ENCODE results near the gene RFTN1.

Gene RFTN1

DNA sequence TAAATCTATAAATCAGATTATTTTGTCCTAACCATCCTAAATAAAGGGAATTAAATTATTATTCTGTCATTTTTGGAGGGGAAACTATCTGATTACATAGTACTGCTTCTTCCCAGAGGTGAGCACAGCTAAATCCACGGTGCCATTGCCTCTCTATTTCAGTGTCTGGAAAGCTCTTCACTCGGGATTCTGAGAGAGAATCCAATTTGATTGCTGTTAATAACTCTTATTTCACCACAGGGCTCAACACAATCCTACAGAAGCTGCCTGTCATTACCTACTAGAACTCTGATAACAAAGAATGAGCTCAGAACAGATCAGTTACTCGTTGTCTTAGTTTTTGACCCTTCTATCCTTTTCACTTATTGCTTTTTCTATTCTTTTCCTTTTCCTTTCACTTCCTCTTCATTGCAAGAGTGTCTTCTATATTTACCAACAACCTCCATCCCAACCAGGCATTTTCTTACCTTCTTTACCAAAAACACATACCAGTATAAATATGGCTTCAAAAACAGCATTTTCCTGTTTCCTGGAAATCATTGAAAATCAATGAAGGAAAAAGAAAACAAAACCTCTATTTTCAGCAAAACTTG lies 218.1 kb downstream of the RFTN1 start:
- Mint-ChIP-seq H3K4me3 (no peak overlapping the region), H3K4me1 (ENCODE audit: low read depth) (peaks cover 18% of the 10 kb centered on the region), H3K27me3 (no peaks in the 10 kb centered on the region), H3K27ac (no peak overlapping the region), H3K9me3 (peaks cover 7% of the 10 kb centered on the region), H3K36me3 (ENCODE audit: low read depth) (peaks cover 49% of the 10 kb centered on the region)
- intact Hi-C loops (cut with micrococcal nuclease), result no loop called here

DNA sequence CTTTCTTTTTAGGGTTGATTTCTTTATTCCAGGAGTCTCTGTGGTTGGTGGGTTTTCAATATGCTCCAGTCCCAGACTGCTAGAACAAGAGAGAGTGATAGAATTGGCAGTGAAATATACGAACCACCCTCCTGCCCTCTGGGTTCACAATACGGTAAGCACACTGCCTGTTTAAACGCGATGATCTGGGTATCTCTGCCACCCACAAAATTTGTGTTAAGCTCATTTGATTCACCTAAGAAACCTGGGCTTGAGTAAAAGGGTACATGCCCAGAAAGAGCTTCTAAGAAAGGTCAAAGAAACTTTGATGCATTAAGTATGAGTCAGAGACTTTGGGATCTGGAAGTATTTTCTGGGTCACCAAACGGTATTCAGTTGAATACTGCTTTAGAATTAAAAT lies 218.7 kb downstream of the RFTN1 start:
- Mint-ChIP-seq H3K27me3 (no peaks in the 10 kb centered on the region), H3K36me3 (ENCODE audit: low read depth) (peaks cover 50% of the 10 kb centered on the region), H3K4me3 (no peak overlapping the region), H3K9me3 (peaks cover 7% of the 10 kb centered on the region), H3K4me1 (ENCODE audit: low read depth) (peaks cover 18% of the 10 kb centered on the region), H3K27ac (no peak overlapping the region)
- intact Hi-C loops (cut with micrococcal nuclease), result no loop called here

DNA sequence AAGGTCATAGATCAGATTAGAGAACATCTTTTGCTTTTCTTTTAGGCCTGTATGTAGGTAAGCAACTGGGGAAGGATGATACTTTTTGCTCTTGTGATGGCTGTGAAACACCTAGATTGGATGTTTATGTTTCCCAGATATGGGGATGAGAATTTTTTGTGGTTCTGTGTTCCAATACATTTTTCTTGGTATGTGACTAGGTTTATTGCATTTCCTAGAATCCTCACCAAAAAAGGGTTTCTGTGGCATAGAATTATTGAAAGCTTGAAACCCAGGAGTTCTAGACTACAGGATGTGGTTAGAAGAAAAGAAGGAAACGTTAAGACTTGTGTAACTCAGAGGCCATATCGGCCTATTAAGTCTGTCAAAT lies 222.7 kb downstream of the RFTN1 start:
- H3K27me3 Mint-ChIP-seq, result no peaks in the 10 kb centered on the region
- peaks cover 7% of the 10 kb centered on the region for H3K9me3 Mint-ChIP-seq
- H3K4me3 Mint-ChIP-seq, result no peak overlapping the region
- peak overlapping the region; percentile 52 for H3K27ac Mint-ChIP-seq
- peaks cover 28% of the 10 kb centered on the region for H3K4me1 Mint-ChIP-seq (ENCODE audit: low read depth)
- intact Hi-C loops (cut with micrococcal nuclease), result loop anchor here (1.0 kb wide), 1 partner anchor 259 kb away; no protein-coding TSS in a partner anchor
- peaks cover 30% of the 10 kb centered on the region for H3K36me3 Mint-ChIP-seq (ENCODE audit: low read depth)

DNA sequence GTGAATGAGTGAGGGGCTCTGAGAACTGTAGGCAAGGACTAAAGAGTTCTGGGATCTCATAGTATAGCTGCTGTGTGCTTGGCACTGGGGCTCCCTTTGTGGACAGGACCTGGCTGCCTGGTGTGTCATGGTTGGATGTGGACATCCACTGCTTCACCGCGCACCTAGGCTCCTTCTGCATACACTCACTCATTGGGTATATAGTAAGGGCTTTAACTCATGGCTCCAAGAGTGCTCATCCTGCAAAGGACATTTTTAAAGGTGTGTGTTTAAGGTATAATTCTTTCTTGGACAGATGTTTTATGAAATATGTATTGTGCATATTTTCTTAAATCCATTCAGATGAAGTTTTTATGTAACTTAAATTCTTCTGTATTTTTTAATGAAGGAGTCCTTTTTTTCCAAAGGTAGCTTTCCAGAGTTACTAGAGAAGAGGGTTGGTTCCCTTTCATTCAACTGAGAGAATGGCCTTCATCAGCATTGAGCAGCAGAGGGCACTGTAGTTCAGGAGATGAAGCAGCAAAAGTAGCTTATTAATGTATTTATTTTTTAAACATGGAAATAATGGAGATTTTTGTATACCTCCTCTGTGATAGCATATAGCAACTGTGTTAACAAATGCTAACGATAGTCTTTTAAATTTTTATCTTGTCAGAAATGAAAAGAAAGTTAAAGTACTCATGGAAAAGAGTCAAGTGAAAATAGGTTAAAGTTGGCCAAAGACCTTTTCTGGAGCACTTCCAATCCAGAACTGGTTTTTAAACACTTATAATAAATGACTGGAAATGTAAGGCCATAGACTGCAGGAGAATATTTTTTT lies 223.3 kb downstream of the RFTN1 start:
- H3K4me1 Mint-ChIP-seq (ENCODE audit: low read depth), result peaks cover 22% of the 10 kb centered on the region
- peaks cover 26% of the 10 kb centered on the region for H3K36me3 Mint-ChIP-seq (ENCODE audit: low read depth)
- intact Hi-C loops (cut with micrococcal nuclease), result loop anchor here (1.0 kb wide), 1 partner anchor 260 kb away; no protein-coding TSS in a partner anchor
- H3K27me3 Mint-ChIP-seq, result no peaks in the 10 kb centered on the region
- H3K9me3 Mint-ChIP-seq, result peaks cover 7% of the 10 kb centered on the region
- peak overlapping the region; percentile 52 for H3K27ac Mint-ChIP-seq
- no peak overlapping the region for H3K4me3 Mint-ChIP-seq

DNA sequence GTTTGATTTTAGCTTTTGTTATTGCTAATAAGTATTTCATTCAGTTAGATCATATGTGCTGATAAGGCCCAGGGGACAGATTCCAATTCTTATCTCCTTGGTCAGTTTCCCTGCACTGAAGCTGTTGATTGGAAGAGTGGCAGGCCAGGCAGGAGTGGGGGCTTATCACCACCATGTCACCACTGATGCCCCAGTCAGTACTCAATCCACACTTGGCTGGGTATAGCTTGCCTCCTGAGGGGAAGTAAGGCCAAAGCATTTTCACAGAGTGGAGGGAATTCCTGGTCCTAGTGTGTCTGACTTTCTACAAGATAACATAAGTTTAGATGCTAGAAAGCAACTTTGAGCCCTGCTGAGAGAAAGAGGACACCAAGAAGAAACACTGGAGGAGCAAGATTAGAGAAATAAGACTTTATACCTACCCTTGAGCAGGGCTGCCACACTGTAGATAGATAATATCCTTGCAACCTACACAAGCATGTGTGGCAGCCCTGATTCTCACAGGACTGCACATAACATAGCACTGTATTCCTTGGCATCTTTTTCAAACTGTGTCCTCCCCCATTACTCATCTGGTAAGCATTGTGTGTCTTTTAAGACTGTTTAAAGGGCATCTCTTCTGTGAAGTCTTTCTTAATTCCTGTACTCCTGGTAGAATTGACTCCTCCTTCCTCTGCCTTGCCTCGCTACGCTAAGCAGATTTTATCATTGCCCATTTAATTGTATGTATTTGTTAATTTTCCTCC lies 224.2 kb downstream of the RFTN1 start:
- Mint-ChIP-seq H3K27me3 (no peaks in the 10 kb centered on the region), H3K36me3 (ENCODE audit: low read depth) (peaks cover 33% of the 10 kb centered on the region), H3K4me3 (no peak overlapping the region), H3K4me1 (ENCODE audit: low read depth) (peaks cover 22% of the 10 kb centered on the region), H3K27ac (no peak overlapping the region), H3K9me3 (peaks cover 7% of the 10 kb centered on the region)
- intact Hi-C loops (cut with micrococcal nuclease), result loop anchor here (10.0 kb wide), 1 partner anchor 945 kb away; no protein-coding TSS in a partner anchor

DNA sequence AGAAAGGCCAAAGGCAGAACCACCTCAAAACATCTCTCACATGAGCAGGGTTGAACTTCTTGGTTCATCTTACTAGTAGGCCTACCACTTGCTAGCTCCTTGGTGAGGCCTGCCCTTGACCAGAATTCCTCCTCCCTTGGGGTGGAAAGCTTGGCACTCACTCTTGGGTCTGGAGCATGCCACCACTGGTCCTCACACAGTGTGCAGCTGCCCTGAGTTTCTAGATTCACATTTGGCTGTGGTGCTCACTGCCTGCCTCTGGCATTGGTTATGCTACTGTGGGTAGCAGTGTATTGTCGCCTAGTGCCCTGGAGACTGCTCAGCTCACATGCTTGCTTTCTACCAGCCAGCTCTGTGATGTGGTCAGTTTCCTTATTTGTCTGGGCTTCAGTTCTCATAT lies 224.8 kb downstream of the RFTN1 start:
- H3K9me3 Mint-ChIP-seq, result peaks cover 3% of the 10 kb centered on the region

DNA sequence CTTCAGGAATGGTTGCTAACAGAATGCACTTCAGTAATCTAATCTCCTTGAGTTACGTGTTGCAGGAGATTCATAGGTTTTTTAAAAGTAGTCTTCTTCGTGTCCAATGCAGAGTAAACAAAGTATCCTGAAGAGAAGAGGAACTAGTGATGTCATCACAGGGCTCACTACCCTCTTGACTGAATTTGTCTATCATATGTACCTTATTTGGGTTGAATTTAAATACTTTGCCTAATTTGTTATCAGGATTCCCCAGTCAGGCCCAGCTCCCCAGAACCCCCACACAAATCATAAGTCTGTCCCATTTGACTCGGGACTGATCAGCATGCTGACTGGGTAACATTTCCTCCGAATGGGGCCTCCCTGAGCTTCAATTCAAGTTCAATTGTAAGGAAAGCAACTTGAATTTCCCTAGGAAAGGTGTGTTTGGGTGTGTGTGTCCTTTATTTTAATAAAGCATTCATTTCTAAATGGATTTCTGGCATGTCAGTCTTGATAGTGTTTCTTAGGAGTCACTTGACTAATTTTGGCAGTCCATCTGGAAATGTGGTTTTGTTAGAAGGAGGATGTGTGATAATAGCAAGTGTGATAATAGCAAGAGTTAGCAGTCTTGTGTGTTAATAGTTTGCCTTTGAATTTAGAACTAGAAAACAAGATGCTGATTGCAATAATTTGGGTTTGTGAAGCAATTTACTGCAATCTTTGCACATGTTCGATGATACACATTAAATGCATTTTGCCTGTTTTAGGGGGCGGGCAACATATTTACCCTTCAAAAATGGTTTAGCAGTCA lies 226.6 kb downstream of the RFTN1 start:
- Mint-ChIP-seq H3K27me3 (no peaks in the 10 kb centered on the region), H3K9me3 (no peaks in the 10 kb centered on the region), H3K36me3 (ENCODE audit: low read depth) (peaks cover 42% of the 10 kb centered on the region), H3K27ac (peak overlapping the region; percentile 29), H3K4me3 (no peak overlapping the region), H3K4me1 (ENCODE audit: low read depth) (peaks cover 22% of the 10 kb centered on the region)
- intact Hi-C loops (cut with micrococcal nuclease), result loop anchor here (10.0 kb wide), 1 partner anchor 948 kb away; no protein-coding TSS in a partner anchor

More for the DNA sequence above, 224.8 kb downstream of the RFTN1 start:
- Mint-ChIP-seq H3K27me3 (no peaks in the 10 kb centered on the region), H3K4me1 (ENCODE audit: low read depth) (peaks cover 22% of the 10 kb centered on the region), H3K36me3 (ENCODE audit: low read depth) (peaks cover 30% of the 10 kb centered on the region), H3K4me3 (no peak overlapping the region), H3K27ac (no peak overlapping the region)
- intact Hi-C loops (cut with micrococcal nuclease), result loop anchor here (10.0 kb wide), 1 partner anchor 946 kb away; no protein-coding TSS in a partner anchor

DNA sequence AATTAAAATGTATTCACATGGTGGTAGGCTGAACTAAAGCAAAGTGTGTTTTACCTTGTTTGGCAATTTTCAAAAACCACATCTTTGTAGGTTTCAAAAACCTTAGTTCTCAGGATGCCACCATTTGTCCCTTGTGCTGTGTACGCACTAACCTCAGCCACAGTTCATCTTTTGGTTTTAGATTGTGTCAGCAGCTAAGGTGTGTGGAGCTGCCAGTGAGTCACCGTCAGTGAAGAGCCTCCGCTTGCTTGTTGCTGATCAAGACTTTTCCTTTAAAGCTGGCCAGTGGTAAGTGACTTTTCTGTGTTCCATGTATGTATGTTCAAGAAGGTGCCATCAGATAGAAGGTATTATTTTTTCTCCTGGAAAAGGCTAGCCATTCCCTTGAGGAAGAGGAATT lies 227.3 kb downstream of the RFTN1 start:
- Mint-ChIP-seq H3K27me3 (no peaks in the 10 kb centered on the region), H3K4me1 (ENCODE audit: low read depth) (peaks cover 18% of the 10 kb centered on the region), H3K36me3 (ENCODE audit: low read depth) (peaks cover 43% of the 10 kb centered on the region), H3K27ac (no peak overlapping the region), H3K9me3 (no peaks in the 10 kb centered on the region), H3K4me3 (no peak overlapping the region)
- intact Hi-C loops (cut with micrococcal nuclease), result loop anchor here (10.0 kb wide), 1 partner anchor 949 kb away; no protein-coding TSS in a partner anchor

DNA sequence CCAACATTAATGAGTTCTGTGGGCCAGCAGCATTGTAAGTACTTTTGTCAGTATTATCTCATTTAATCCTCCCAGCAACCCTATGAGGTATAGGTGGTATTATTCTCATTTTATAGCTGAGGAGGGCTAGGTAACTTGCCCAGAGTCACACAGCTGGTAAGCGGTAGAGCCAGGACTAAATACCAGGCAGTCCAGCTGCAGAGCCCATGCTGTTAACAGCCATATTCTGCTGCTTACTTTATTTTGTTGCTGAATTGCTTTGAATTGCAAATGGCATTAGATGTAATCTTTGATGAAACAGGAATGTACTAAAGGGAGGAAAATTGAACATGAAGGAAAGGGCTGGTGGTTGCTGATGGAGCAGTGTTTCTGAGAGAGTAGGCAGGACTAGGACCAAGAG lies 228.9 kb downstream of the RFTN1 start:
- Mint-ChIP-seq H3K27ac (no peak overlapping the region), H3K27me3 (no peaks in the 10 kb centered on the region), H3K36me3 (ENCODE audit: low read depth) (peaks cover 39% of the 10 kb centered on the region), H3K4me1 (ENCODE audit: low read depth) (peaks cover 11% of the 10 kb centered on the region), H3K9me3 (no peaks in the 10 kb centered on the region), H3K4me3 (no peak overlapping the region)
- intact Hi-C loops (cut with micrococcal nuclease), result loop anchor here (10.0 kb wide), 1 partner anchor 950 kb away; no protein-coding TSS in a partner anchor

DNA sequence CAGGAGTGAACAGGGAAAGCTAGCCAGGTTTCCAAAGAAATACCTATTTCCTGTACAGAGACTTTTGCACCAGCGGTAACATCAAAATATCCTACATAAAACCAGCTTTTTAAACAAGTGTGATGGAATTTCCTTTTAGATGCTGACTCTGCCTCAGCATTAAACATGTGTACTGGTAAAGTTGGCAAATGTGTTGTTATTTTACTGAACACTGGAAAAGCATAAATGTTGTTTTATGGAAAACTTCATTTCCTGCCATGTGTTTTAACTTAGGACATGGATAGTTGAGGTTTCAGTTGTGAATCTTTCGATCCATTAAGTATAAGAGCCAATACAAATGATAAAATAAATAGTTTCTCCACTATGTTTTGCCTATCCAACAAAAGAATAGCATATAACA lies 232.8 kb downstream of the RFTN1 start:
- intact Hi-C loops (cut with micrococcal nuclease), result loop anchor here (10.0 kb wide), 1 partner anchor 954 kb away; no protein-coding TSS in a partner anchor
- Mint-ChIP-seq H3K27ac (no peak overlapping the region), H3K27me3 (no peaks in the 10 kb centered on the region), H3K36me3 (ENCODE audit: low read depth) (peaks cover 38% of the 10 kb centered on the region), H3K4me3 (no peak overlapping the region), H3K4me1 (ENCODE audit: low read depth) (no peaks in the 10 kb centered on the region), H3K9me3 (no peaks in the 10 kb centered on the region)

DNA sequence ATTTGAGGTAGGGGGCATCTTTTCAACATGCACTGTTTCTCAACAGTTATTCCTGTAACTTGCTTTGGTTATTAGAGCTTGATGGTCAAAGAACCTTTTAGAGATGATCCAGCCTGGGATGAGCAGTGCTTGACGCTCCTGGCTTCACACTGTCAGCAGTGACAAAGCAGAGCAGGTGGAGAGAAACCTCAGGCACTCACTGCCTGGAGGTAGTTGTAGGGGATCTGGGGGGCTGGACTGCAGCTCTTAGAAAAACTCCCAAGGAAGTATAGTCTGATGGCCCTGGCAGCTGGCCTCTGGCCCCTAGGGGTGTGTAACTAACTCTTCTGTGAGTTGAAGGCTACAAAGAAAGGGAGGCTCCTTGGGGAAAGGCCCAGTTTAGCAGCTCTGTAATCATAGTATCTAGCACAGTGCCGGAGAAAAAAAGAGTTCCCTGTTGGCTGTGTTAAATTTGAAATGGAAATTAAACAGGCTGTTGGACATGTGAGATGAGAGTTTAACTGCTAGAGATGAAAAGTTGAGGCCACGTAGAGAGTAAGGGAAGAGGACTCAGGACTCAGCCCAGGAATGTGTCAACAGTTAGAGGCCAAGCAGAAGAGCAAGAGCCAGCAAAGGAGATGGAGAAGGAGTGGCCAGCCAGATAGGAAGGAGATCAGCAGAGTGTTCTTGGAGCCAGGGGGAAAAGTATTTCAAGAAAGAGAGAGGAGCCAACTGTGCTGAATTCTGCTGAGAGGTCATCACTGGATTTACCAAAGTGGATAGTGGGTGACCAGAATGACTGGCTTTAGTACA lies 234.3 kb downstream of the RFTN1 start:
- Mint-ChIP-seq H3K9me3 (no peaks in the 10 kb centered on the region), H3K27me3 (no peaks in the 10 kb centered on the region), H3K4me3 (no peak overlapping the region), H3K4me1 (ENCODE audit: low read depth) (no peaks in the 10 kb centered on the region), H3K36me3 (ENCODE audit: low read depth) (peaks cover 30% of the 10 kb centered on the region), H3K27ac (no peak overlapping the region)
- intact Hi-C loops (cut with micrococcal nuclease), result no loop called here

DNA sequence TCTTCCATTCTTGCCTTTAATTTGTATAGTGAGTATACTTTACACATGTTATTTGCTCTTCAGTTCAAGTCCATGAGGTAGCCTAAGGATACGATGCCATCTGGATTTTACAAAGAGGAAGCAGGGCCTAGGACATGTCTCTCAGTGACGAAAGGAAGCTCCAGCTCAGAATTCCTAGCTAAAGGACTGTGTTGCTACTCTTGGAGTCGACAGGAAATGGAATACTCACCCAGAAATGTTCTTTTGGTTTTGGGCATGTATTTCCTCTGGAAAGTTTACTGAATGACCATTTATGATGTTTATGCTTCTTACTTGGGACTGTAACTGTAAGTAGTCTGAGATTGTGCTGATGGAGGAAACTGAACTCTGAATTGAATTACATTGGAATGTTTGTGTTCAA lies 236.0 kb downstream of the RFTN1 start:
- Mint-ChIP-seq H3K4me3 (no peak overlapping the region), H3K36me3 (ENCODE audit: low read depth) (peaks cover 18% of the 10 kb centered on the region), H3K9me3 (no peaks in the 10 kb centered on the region), H3K4me1 (ENCODE audit: low read depth) (no peaks in the 10 kb centered on the region), H3K27me3 (no peaks in the 10 kb centered on the region), H3K27ac (no peak overlapping the region)
- intact Hi-C loops (cut with micrococcal nuclease), result no loop called here

DNA sequence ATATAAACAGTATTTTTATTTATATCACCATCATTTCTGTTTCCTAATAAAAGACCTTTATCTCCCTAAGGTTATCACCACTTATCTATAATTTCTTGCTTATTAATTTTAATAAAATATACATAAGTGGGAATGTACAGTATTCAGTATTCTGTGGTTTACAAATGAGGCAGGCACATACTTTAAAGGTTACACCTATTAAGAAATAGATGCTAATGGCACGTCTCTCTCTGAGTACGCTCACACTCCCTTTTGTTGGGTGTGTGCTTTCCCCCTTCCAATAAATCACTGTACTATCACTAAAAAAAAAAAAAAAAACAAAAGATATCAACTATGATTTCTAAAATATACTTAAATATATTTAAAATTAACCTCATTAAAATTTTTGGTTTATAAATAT lies 239.6 kb downstream of the RFTN1 start:
- Mint-ChIP-seq H3K4me3 (no peak overlapping the region), H3K9me3 (no peaks in the 10 kb centered on the region), H3K27me3 (no peaks in the 10 kb centered on the region), H3K27ac (no peak overlapping the region), H3K4me1 (ENCODE audit: low read depth) (no peaks in the 10 kb centered on the region), H3K36me3 (ENCODE audit: low read depth) (peaks cover 43% of the 10 kb centered on the region)
- intact Hi-C loops (cut with micrococcal nuclease), result no loop called here

Measured in dendritic cell treated with granulocyte-macrophage colony-stimulating factor and Interleukin-4, amounts not matched to agents 40 ng/mL and 50 ng/mL, for 4 days (primary cell).